ENCODE data around the gene ZNF142. TPM values are rescaled to one million over a fixed set of nuclear protein-coding genes. Genes with fewer than 3 reads are reported as not detected.
"Not testable (repeated sequence)": the region's sequence is repeated elsewhere in the genome, so short reads cannot be mapped to it uniquely, and the experiment has no call there.

Gene ZNF142
- total and polyA plus RNA-seq, 4 experiments from 2014 or later: 1.9 to 54.5 (median 30.9) TPM

DNA sequence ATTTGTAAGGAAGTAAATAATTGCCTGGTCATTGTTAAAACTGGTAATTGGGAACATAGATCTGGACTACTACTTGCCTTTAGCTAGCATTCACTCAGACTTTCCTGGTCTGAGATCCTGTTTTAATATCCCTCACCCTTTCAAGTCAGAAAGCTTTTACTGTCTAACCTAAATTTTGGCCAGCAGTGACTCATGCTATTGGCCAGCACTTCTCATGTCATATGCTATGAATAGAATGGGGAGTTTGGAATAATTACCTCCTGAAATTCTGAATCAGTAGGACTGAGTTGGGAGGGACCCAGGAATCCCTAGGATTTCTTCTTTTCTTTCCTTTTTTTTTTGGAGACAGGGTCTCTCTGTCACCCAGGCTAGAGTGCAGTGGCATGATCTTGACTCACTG is 31.8 kb upstream of the ZNF142 start:
- no peaks in the 10 kb centered on the region for H3K27me3 Mint-ChIP-seq
- Histone ChIP-seq H3K4me3 (ENCODE audit: low read length in 2 of 2) (no peak overlapping the region), H3K27me3 (ENCODE audit: insufficient read depth, low read length) (no peaks in the 10 kb centered on the region), H3K9me3 (ENCODE audit: control insufficient read depth in 1 of 2, low read length in 2 of 2) (no peaks in the 10 kb centered on the region), H3K27ac (ENCODE audit: low read depth, low read length) (no peak overlapping the region), H3K36me3 (ENCODE audit: insufficient read depth, low read length) (no peaks in the 10 kb centered on the region), H3K4me1 (ENCODE audit: insufficient read depth, low read length) (no peaks in the 10 kb centered on the region)
- no peak for DNase-seq
- peaks cover 29 to 41% of the 10 kb centered on the region in 2 donors for H3K36me3 Mint-ChIP-seq
- CTCF ChIA-PET (ENCODE audit: partially characterized antibody): interaction anchor here (1.3 to 1.7 kb wide), 2 partner anchors 19 to 31 kb away, joined by 4 read pairs; partner anchors contain the start of genes BCS1L and ZNF142
- H3K9me3 Mint-ChIP-seq: no peaks in the 10 kb centered on the region
- POLR2A ChIA-PET (ENCODE audit: partially characterized antibody): no interaction called here
- H3K4me1 Mint-ChIP-seq: peaks cover 0 to 4% (median 2%) of the 10 kb centered on the region in 4 donors
- no peak overlapping the region for H3K4me3 Mint-ChIP-seq
- no peak overlapping the region for H3K27ac Mint-ChIP-seq
- intact Hi-C loops (cut with micrococcal nuclease): no loop called here

GRCh38 chr2:218687400-218688060 is 28.1 kb upstream of the ZNF142 start:
- POLR2A ChIA-PET (ENCODE audit: partially characterized antibody); H3K27me3 Mint-ChIP-seq; H3K4me1 ChIP-seq (ENCODE audit: insufficient read depth, low read length); H3K27ac Mint-ChIP-seq; H3K4me3 Mint-ChIP-seq; H3K27me3 ChIP-seq (ENCODE audit: insufficient read depth, low read length); H3K36me3 ChIP-seq (ENCODE audit: insufficient read depth, low read length); H3K4me3 ChIP-seq (ENCODE audit: low read length in 2 of 2); H3K4me1 Mint-ChIP-seq; H3K9me3 Mint-ChIP-seq; H3K9me3 ChIP-seq (ENCODE audit: control insufficient read depth in 1 of 2, low read length in 2 of 2); H3K27ac ChIP-seq (ENCODE audit: low read depth, low read length): not testable (repeated sequence)
- peaks cover 15 to 22% of the 10 kb centered on the region in 2 donors for H3K36me3 Mint-ChIP-seq
- CTCF ChIA-PET (ENCODE audit: partially characterized antibody): interaction anchor here (0.7 to 2.2 kb wide), 16 partner anchors 10 to 1090 kb away, joined by 3 to 23 read pairs (median 3); partner anchors contain the start of genes BCS1L, RNF25, STK36 and TTLL4
- intact Hi-C loops (cut with micrococcal nuclease): loop anchor here (1.0 to 5.0 kb wide), 2 partner anchors 28 to 280 kb away; partner anchors contain the start of genes BCS1L and ZNF142
- DNase-seq: peak; percentile 25 to 43 (median 30)

GRCh38 chr2:218680061-218680460 is 20.6 kb upstream of the ZNF142 start:
- DNase-seq: no peak
- intact Hi-C loops (cut with micrococcal nuclease): no loop called here
- peaks cover 16 to 21% of the 10 kb centered on the region in 2 donors for H3K36me3 Mint-ChIP-seq
- Histone ChIP-seq H3K9me3 (ENCODE audit: control insufficient read depth in 1 of 2, low read length in 2 of 2) (no peaks in the 10 kb centered on the region), H3K36me3 (ENCODE audit: insufficient read depth, low read length) (no peaks in the 10 kb centered on the region), H3K27ac (ENCODE audit: low read depth, low read length) (no peak overlapping the region), H3K4me3 (ENCODE audit: low read length in 2 of 2) (no peak overlapping the region), H3K27me3 (ENCODE audit: insufficient read depth, low read length) (no peaks in the 10 kb centered on the region), H3K4me1 (ENCODE audit: insufficient read depth, low read length) (no peaks in the 10 kb centered on the region)
- H3K4me3 Mint-ChIP-seq: no peak overlapping the region
- no peaks in the 10 kb centered on the region for H3K9me3 Mint-ChIP-seq
- no peaks in the 10 kb centered on the region for H3K27me3 Mint-ChIP-seq
- H3K4me1 Mint-ChIP-seq: peaks cover 0 to 1% (median 0%) of the 10 kb centered on the region in 4 donors
- CTCF ChIA-PET (ENCODE audit: partially characterized antibody): no interaction called here
- POLR2A ChIA-PET (ENCODE audit: partially characterized antibody): no interaction called here
- H3K27ac Mint-ChIP-seq: no peak overlapping the region

DNA sequence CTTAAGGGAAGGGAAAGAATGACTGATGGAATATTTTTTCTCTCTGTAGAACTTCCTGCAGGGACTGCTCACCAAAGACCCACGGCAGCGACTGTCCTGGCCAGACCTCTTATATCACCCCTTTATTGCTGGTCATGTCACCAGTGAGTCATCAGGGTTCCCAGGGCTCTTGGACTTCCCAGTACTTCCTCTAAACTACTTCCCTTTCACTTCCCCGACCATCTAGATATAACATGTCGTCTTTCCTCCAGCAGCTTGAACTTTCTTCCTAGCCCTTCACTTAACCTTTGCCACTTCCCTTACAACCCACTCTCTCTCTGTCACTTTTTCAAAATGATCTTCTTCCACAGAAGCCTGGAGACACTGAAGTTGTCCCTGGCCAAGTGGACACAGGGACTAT is 19.7 kb upstream of the ZNF142 start:
- H3K36me3 Mint-ChIP-seq: peaks cover 16 to 21% of the 10 kb centered on the region in 2 donors
- no peak for DNase-seq
- Histone ChIP-seq H3K9me3 (ENCODE audit: control insufficient read depth in 1 of 2, low read length in 2 of 2) (no peaks in the 10 kb centered on the region), H3K36me3 (ENCODE audit: insufficient read depth, low read length) (no peaks in the 10 kb centered on the region), H3K27ac (ENCODE audit: low read depth, low read length) (no peak overlapping the region), H3K27me3 (ENCODE audit: insufficient read depth, low read length) (no peaks in the 10 kb centered on the region), H3K4me3 (ENCODE audit: low read length in 2 of 2) (no peak overlapping the region), H3K4me1 (ENCODE audit: insufficient read depth, low read length) (no peaks in the 10 kb centered on the region)
- H3K27me3 Mint-ChIP-seq: no peaks in the 10 kb centered on the region
- CTCF ChIA-PET (ENCODE audit: partially characterized antibody): no interaction called here
- POLR2A ChIA-PET (ENCODE audit: partially characterized antibody): no interaction called here
- H3K4me3 Mint-ChIP-seq: no peak overlapping the region
- intact Hi-C loops (cut with micrococcal nuclease): no loop called here
- H3K9me3 Mint-ChIP-seq: no peaks in the 10 kb centered on the region
- H3K4me1 Mint-ChIP-seq: peaks cover 0 to 1% (median 0%) of the 10 kb centered on the region in 4 donors
- H3K27ac Mint-ChIP-seq: peak overlapping the region in 1 of 7 donors; percentile 25

DNA sequence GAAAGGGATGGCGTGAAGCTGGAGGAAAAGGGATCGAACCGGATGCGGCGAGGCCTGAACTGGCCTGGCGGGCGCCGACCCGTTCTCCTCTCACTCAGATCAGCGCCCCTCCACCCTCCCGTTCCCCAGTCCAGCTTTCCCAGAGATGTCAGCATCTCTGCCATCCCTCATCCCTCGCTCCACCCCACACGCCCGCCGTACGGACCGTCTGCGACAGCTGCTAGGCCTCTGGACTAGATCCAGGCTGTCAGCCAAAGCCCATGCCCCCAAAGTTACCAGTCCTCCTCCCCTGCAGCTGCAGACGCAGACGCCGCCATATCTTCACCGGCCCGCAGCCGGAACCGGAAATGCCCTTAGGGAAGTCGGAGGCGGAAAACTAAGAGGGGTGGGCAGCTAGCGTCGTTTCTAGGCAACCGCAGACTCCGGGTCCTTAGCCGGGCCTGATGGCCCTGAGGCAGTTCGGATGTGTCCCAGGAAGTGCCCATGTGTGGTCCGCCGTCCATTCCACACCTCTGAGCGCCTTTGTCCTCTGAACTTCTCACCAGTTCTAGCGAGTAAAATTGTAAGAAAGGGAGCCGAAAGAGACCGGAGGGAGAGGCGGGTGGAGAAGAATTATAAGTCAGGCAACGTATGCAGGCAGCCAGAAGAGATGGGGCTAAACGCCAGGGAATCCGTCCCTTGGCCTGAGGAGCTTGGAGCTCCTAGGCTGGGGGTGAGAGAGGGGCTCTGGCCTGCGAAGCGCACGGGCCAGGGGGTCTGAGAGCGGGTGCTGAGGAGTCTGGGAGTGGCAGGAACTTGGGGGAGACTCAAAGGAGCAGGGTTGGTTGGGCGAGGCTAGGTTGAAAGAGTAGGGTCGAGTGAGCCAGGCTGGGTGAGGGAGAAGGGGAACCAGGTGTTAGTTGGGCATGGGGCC is 12.5 kb upstream of the ZNF142 start, which contains the start of the genes RNF25 and STK36:
Gene RNF25 (minus strand): TSS at position 349 of the 913 bp plus-strand sequence. CDS start 32 bp downstream, at position 317.
Gene STK36 (plus strand): TSS at position 433 of the 913 bp plus-strand sequence. CDS start 744 bp downstream, outside the sequence.
- Histone ChIP-seq H3K27ac (ENCODE audit: low read depth, low read length) (peak within 1 kb of the TSS; percentile 81), H3K4me3 (ENCODE audit: low read length in 2 of 2) (peak within 1 kb of the TSS; percentile 77 to 97), H3K9me3 (ENCODE audit: control insufficient read depth in 1 of 2, low read length in 2 of 2) (no peaks in the 10 kb centered on the region), H3K36me3 (ENCODE audit: insufficient read depth, low read length) (peaks cover 13% of the 10 kb centered on the region), H3K27me3 (ENCODE audit: insufficient read depth, low read length) (no peaks in the 10 kb centered on the region), H3K4me1 (ENCODE audit: insufficient read depth, low read length) (peaks cover 18% of the 10 kb centered on the region)
- peaks cover 13 to 26% (median 19%) of the 10 kb centered on the region in 4 donors for H3K4me1 Mint-ChIP-seq
- H3K27ac Mint-ChIP-seq: peak within 1 kb of the TSS; percentile 89 to 98 (median 98)
- H3K27me3 Mint-ChIP-seq: no peaks in the 10 kb centered on the region
- H3K9me3 Mint-ChIP-seq: no peaks in the 10 kb centered on the region
- DNase-seq: peak; percentile 78 to 88 (median 81)
- CTCF ChIA-PET (ENCODE audit: partially characterized antibody): interaction anchor here (0.7 to 7.2 kb wide), 7 partner anchors 12 to 205 kb away, joined by 3 to 51 read pairs (median 6); partner anchors contain the start of genes BCS1L, TTLL4 and ZNF142
- peaks cover 14 to 35% of the 10 kb centered on the region in 2 donors for H3K36me3 Mint-ChIP-seq
- H3K4me3 Mint-ChIP-seq: peak within 1 kb of the TSS; percentile 95 to 98 (median 96)
- intact Hi-C loops (cut with micrococcal nuclease): loop anchor here (1.0 to 5.0 kb wide), 4 partner anchors 13 to 266 kb away; partner anchors contain the start of genes BCS1L, CNOT9, TTLL4 and USP37
- POLR2A ChIA-PET (ENCODE audit: partially characterized antibody): interaction anchor here (0.5 to 3.4 kb wide), 13 partner anchors 13 to 925 kb away, joined by 3 to 67 read pairs (median 3); partner anchors contain the start of genes BCS1L, GLB1L, STK11IP and STK16

DNA sequence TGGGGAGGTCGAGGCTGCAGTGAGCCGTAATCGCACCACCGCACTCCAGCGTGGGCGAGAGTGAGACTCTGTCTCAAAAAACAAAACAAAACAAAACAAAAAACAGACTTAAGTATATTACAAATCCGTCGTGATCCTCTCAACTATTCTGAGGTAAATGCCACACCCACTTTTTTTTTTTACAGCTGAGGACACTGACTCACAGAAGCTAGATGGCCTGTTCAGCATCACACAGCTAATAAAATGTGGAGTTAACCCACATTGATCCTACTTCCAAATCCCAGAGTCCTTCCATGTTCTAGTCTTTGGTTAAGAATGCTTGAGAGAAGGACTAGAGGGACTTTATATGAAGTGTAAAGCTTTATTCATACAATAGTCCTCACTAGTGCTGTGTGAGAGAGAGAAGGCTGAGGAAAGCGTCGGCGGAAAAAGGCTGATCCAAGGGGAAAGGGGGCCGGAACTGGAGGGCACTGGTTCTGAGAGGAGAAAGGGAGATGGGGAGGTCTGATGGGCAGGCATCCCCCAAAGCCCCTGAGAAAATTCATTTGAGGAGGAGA is 11.8 kb upstream of the ZNF142 start:
- H3K4me3 Mint-ChIP-seq: peak overlapping the region; percentile 95 to 98 (median 96)
- H3K4me1 ChIP-seq (ENCODE audit: insufficient read depth, low read length): peaks cover 18% of the 10 kb centered on the region
- peak in 1 of 5 donors; percentile 7 for DNase-seq
- peaks cover 13 to 26% (median 19%) of the 10 kb centered on the region in 4 donors for H3K4me1 Mint-ChIP-seq
- no peaks in the 10 kb centered on the region for H3K27me3 ChIP-seq (ENCODE audit: insufficient read depth, low read length)
- H3K4me3 ChIP-seq (ENCODE audit: low read length in 2 of 2): peak overlapping the region; percentile 77 to 97
- H3K27ac ChIP-seq (ENCODE audit: low read depth, low read length): peak overlapping the region; percentile 81
- peaks cover 18% of the 10 kb centered on the region for H3K36me3 ChIP-seq (ENCODE audit: insufficient read depth, low read length)
- peaks cover 15 to 38% of the 10 kb centered on the region in 2 donors for H3K36me3 Mint-ChIP-seq
- POLR2A ChIA-PET (ENCODE audit: partially characterized antibody): interaction anchor here (0.5 to 3.4 kb wide), 13 partner anchors 12 to 926 kb away, joined by 3 to 67 read pairs (median 3); partner anchors contain the start of genes BCS1L, GLB1L, STK11IP and STK16
- H3K27me3 Mint-ChIP-seq: no peaks in the 10 kb centered on the region
- CTCF ChIA-PET (ENCODE audit: partially characterized antibody): interaction anchor here (0.7 to 7.2 kb wide), 6 partner anchors 11 to 205 kb away, joined by 3 to 51 read pairs (median 10); partner anchors contain the start of genes BCS1L, TTLL4 and ZNF142
- H3K9me3 Mint-ChIP-seq: no peaks in the 10 kb centered on the region
- intact Hi-C loops (cut with micrococcal nuclease): loop anchor here (1.0 to 5.0 kb wide), 2 partner anchors 104 to 265 kb away; partner anchors contain the start of genes CNOT9 and USP37
- H3K9me3 ChIP-seq (ENCODE audit: control insufficient read depth in 1 of 2, low read length in 2 of 2): no peaks in the 10 kb centered on the region
- peak overlapping the region; percentile 89 to 98 (median 98) for H3K27ac Mint-ChIP-seq

Data from CD4-positive, alpha-beta memory T cell (primary cell).